ENCODE results near the gene WDR54. TPM values are rescaled to one million over a fixed set of nuclear protein-coding genes. Genes with fewer than 3 reads are reported as not detected.

The WDR54 gene
- polyA plus RNA-seq, 1 donor (not counting 4 experiments of a cell fraction or from before 2014, with no cell fraction given) = 35.2 TPM

DNA sequence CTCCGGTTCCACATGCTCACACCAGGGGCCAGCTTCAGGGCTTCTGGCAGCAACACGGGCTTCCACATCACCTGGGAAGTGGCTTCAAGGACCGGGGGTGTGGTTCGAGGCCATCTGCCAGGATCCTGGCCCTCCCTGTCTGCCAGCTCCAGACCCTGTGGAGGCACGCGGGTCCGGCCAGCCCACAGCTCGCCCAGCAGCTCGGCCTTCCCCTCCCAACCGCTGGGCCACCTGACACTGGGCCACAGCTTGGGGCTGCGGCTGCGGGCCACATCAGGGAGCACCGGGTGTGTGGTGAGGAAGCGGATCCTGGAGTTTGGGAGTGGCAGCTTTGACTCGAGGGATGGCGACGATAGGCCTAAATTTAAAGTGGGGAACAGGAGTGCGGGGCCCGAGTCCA, 7.1 kb upstream of the WDR54 start:
- no peak for TF ChIP-seq EZH2 (IDR thresholded peaks at IDR 0.05; ENCODE audit: low read length)
- TF ChIP-seq, protein P1, sequence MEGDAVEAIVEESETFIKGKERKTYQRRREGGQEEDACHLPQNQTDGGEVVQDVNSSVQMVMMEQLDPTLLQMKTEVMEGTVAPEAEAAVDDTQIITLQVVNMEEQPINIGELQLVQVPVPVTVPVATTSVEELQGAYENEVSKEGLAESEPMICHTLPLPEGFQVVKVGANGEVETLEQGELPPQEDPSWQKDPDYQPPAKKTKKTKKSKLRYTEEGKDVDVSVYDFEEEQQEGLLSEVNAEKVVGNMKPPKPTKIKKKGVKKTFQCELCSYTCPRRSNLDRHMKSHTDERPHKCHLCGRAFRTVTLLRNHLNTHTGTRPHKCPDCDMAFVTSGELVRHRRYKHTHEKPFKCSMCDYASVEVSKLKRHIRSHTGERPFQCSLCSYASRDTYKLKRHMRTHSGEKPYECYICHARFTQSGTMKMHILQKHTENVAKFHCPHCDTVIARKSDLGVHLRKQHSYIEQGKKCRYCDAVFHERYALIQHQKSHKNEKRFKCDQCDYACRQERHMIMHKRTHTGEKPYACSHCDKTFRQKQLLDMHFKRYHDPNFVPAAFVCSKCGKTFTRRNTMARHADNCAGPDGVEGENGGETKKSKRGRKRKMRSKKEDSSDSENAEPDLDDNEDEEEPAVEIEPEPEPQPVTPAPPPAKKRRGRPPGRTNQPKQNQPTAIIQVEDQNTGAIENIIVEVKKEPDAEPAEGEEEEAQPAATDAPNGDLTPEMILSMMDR (optimal IDR thresholded peaks at IDR 0.05 in 1 of 3, IDR thresholded peaks at IDR 0.05 in 1 of 3, conservative IDR thresholded peaks at IDR 0.05 in 1 of 3; ENCODE audit: extremely low read depth in 1 of 3, insufficient read depth in 2 of 3, low read length in 3 of 3) = no peak
- H3K4me3 ChIP-seq (ENCODE audit: control insufficient read depth in 2 of 3, extremely low read depth in 1 of 3, insufficient read depth in 2 of 3, low read depth in 1 of 3, low read length in 3 of 3) = peak overlapping the region in 1 of 3 experiments; percentile 49
- DNase-seq (ENCODE audit: low read depth, low spot score) (no peak), FAIRE-seq (no peak)
- H3K36me3 ChIP-seq (ENCODE audit: control insufficient read depth in 2 of 2, extremely low read depth in 1 of 2, insufficient read depth in 2 of 2, low read length in 2 of 2) = no peaks in the 10 kb centered on the region
- H3K4me2 ChIP-seq (ENCODE audit: control insufficient read depth, extremely low read depth, insufficient read depth, low read depth, low read length) = peak overlapping the region; percentile 73
- no peak overlapping the region for H3K27ac ChIP-seq (ENCODE audit: control insufficient read depth, insufficient read depth, low read length)
- peak overlapping the region; percentile 53 for H2AFZ ChIP-seq (ENCODE audit: control insufficient read depth, low read length)
- H3K27me3 ChIP-seq (ENCODE audit: control insufficient read depth, extremely low read depth, insufficient read depth, low read length) = peaks cover 3% of the 10 kb centered on the region
- no peaks in the 10 kb centered on the region for H4K20me1 ChIP-seq (ENCODE audit: control insufficient read depth, extremely low read depth, insufficient read depth, low read length)
- H3K9ac ChIP-seq (ENCODE audit: control insufficient read depth, extremely low read depth, insufficient read depth, low read length) = no peak overlapping the region
- no peaks in the 10 kb centered on the region for H3K79me2 ChIP-seq (ENCODE audit: control insufficient read depth, insufficient read depth, low read length)
- H3K4me1 ChIP-seq (ENCODE audit: control insufficient read depth, extremely low read depth, insufficient read depth, low read length) = peaks cover 11% of the 10 kb centered on the region
- dilution Hi-C loops (cut with MboI; ENCODE audit: extremely low pct_ligation_motif_present, low sequenced_read_pairs) = no loop called here
- no peaks in the 10 kb centered on the region for H3K9me3 ChIP-seq (ENCODE audit: control insufficient read depth, low read depth, low read length)
- H3K9me1 ChIP-seq (ENCODE audit: control insufficient read depth, extremely low read depth, insufficient read depth, low read length) = no peaks in the 10 kb centered on the region

DNA sequence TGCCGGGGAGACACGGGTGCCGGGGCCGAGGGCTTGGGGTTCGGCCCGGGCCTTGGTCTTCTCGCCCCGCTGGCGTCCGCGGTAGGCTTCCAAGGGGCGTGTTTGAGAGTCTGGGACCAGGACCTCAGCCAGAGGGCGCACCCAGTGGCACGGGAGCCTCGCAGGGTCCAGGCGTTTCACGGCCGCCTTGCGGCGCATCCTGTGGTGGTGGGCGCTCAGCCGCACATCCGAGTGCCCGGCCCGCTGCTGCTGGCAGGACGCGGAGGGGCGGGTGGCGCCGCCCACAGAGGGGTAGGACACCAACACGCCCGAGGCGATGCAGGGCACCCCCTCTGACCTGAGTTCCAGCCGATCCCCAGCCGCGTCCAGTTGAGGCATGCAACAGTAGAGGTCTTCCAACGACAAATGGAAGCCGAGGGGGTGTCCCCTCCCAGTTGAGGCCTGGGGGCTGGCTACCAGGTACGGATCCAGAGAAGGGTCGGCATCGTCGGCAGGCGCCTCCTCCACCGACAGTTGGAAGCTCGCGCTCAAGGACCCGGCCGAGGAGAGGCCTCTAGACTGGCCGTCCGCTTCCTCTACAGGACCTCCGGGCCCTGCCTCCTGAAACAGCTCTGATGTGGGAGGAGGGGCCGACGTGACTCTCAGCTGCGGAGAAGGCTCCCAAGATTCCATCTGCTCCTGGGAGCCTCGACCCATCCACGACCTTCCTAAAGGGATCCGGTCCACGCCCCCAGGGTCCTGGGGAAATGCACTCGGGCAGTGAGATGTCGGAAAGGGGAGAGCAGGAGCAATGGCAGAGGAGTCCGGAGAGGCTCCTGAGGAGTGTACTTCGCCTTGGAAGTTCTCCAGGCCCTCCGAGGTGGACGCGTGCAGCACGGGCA, 6.4 kb upstream of the WDR54 start:
- peak overlapping the region in 1 of 3 experiments; percentile 49 for H3K4me3 ChIP-seq (ENCODE audit: control insufficient read depth in 2 of 3, extremely low read depth in 1 of 3, insufficient read depth in 2 of 3, low read depth in 1 of 3, low read length in 3 of 3)
- peak overlapping the region; percentile 73 for H3K4me2 ChIP-seq (ENCODE audit: control insufficient read depth, extremely low read depth, insufficient read depth, low read depth, low read length)
- FAIRE-seq (no peak), DNase-seq (ENCODE audit: low read depth, low spot score) (no peak)
- H3K79me2 ChIP-seq (ENCODE audit: control insufficient read depth, insufficient read depth, low read length) = no peaks in the 10 kb centered on the region
- peaks cover 3% of the 10 kb centered on the region for H3K27me3 ChIP-seq (ENCODE audit: control insufficient read depth, extremely low read depth, insufficient read depth, low read length)
- H3K9me3 ChIP-seq (ENCODE audit: control insufficient read depth, low read depth, low read length) = no peaks in the 10 kb centered on the region
- TF ChIP-seq, protein P1 (optimal IDR thresholded peaks at IDR 0.05 in 1 of 3, IDR thresholded peaks at IDR 0.05 in 1 of 3, conservative IDR thresholded peaks at IDR 0.05 in 1 of 3; ENCODE audit: extremely low read depth in 1 of 3, insufficient read depth in 2 of 3, low read length in 3 of 3) = peak in 1 of 3 experiments; percentile 26
- no peak for TF ChIP-seq EZH2 (IDR thresholded peaks at IDR 0.05; ENCODE audit: low read length)
- H2AFZ ChIP-seq (ENCODE audit: control insufficient read depth, low read length) = peak overlapping the region; percentile 53
- H3K4me1 ChIP-seq (ENCODE audit: control insufficient read depth, extremely low read depth, insufficient read depth, low read length) = peaks cover 11% of the 10 kb centered on the region
- dilution Hi-C loops (cut with MboI; ENCODE audit: extremely low pct_ligation_motif_present, low sequenced_read_pairs) = no loop called here
- H3K36me3 ChIP-seq (ENCODE audit: control insufficient read depth in 2 of 2, extremely low read depth in 1 of 2, insufficient read depth in 2 of 2, low read length in 2 of 2) = no peaks in the 10 kb centered on the region
- no peak overlapping the region for H3K27ac ChIP-seq (ENCODE audit: control insufficient read depth, insufficient read depth, low read length)
- no peaks in the 10 kb centered on the region for H3K9me1 ChIP-seq (ENCODE audit: control insufficient read depth, extremely low read depth, insufficient read depth, low read length)
- no peaks in the 10 kb centered on the region for H4K20me1 ChIP-seq (ENCODE audit: control insufficient read depth, extremely low read depth, insufficient read depth, low read length)
- H3K9ac ChIP-seq (ENCODE audit: control insufficient read depth, extremely low read depth, insufficient read depth, low read length) = no peak overlapping the region
